ES-I3 (cell line): ENCODE results near the gene SFXN4.
"Not testable (repeated sequence)": the region's sequence is repeated elsewhere in the genome, so short reads cannot be mapped to it uniquely, and the experiment has no call there.

ENCODE experiments used
- H3K36me3 ChIP-seq: 2 replicates; pipeline ENCODE4 v1.6.1; 2013; ENCODE audit warnings: mild to moderate bottlenecking, low read length, control low read depth, moderate library complexity; ENCODE audit not compliant: insufficient read depth
- H3K4me1 ChIP-seq: 2 replicates; pipeline ENCODE4 v1.6.1; 2013; ENCODE audit warnings: mild to moderate bottlenecking, control low read depth, low read length; ENCODE audit not compliant: insufficient read depth
- H3K9ac ChIP-seq: 2 replicates; pipeline ENCODE4 v1.6.1; 2013; ENCODE audit warnings: low read depth, mild to moderate bottlenecking, low read length, moderate library complexity
- H3K9me3 ChIP-seq: 2 replicates; pipeline ENCODE4 v1.6.1; 2013; ENCODE audit warnings: mild to moderate bottlenecking, low read length, moderate library complexity; ENCODE audit not compliant: control insufficient read depth, insufficient read depth

Gene SFXN4

DNA sequence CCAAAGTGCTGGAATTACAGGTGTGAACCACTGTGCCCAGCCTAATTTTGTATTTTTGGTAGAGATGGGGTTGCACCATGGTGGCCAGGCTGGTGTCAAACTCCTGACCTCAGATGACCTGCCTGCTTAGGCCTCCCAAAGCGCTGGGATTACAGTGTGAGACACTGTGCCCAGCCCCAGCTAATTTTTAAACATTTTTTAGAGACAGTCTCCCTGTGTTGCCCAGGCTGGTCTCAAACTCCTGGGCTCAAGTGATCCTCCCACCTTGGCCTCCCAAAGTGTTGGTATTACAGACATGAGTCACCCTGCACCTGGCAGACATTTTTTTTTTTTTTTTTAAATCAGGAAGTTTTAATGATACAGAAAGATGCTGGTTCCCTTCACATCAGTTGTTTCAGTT, 46.1 kb downstream of the SFXN4 start:
- Histone ChIP-seq H3K9me3 (no peaks in the 10 kb centered on the region), H3K4me1 (no peaks in the 10 kb centered on the region), H3K36me3 (peaks cover 14% of the 10 kb centered on the region), H3K9ac (no peak overlapping the region)

DNA sequence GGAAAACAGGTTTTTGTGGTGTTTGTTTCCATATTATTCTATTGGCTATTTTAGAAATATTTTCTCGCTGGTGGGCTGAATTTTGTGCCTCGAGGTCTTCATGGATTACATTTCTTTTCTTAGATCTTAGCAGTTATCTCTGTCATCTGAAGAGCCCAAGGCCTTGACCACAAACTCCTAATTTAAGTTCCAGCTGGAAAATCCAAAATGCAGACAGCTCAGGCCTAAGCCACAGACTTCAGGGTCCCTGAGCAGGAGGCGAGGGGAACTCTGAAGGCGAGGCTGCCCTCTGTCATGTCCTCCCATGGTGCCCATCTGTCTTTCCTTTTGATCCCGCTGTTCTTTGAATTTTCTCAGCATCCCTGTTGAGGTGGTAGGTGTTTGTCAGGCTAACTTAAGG, 47.3 kb downstream of the SFXN4 start:
- no peaks in the 10 kb centered on the region for H3K4me1 ChIP-seq
- H3K36me3 ChIP-seq: peaks cover 14% of the 10 kb centered on the region

GRCh38 chr10:119116326-119116951, 49.1 kb downstream of the SFXN4 start:
- no peaks in the 10 kb centered on the region for H3K4me1 ChIP-seq
- no peaks in the 10 kb centered on the region for H3K9me3 ChIP-seq
- no peak overlapping the region for H3K9ac ChIP-seq
- H3K36me3 ChIP-seq: peaks cover 11% of the 10 kb centered on the region

More for the DNA sequence above, 47.3 kb downstream of the SFXN4 start:
- Histone ChIP-seq H3K9me3 (no peaks in the 10 kb centered on the region), H3K9ac (no peak overlapping the region)

GRCh38 chr10:119115926-119116325, 49.6 kb downstream of the SFXN4 start:
- Histone ChIP-seq H3K9ac (no peak overlapping the region), H3K9me3 (no peaks in the 10 kb centered on the region), H3K4me1 (no peaks in the 10 kb centered on the region), H3K36me3 (peaks cover 10% of the 10 kb centered on the region)

GRCh38 chr10:119113751-119114732, 51.5 kb downstream of the SFXN4 start:
- H3K36me3 ChIP-seq: peaks cover 3% of the 10 kb centered on the region; the same call in 1 of the 2 replicates
- H3K9ac ChIP-seq: no peak overlapping the region
- no peaks in the 10 kb centered on the region for H3K9me3 ChIP-seq
- no peaks in the 10 kb centered on the region for H3K4me1 ChIP-seq

- no peaks in the 10 kb centered on the region for H3K9me3 ChIP-seq
- H3K4me1 ChIP-seq: no peaks in the 10 kb centered on the region
- H3K36me3 ChIP-seq: peaks cover 3% of the 10 kb centered on the region
- H3K9ac ChIP-seq: no peak overlapping the region
Measured at GRCh38 chr10:119112056-119112455, 53.5 kb downstream of the SFXN4 start.

- not testable (repeated sequence) for H3K36me3 ChIP-seq, H3K9me3 ChIP-seq, H3K9ac ChIP-seq, H3K4me1 ChIP-seq
Measured at GRCh38 chr10:119107771-119108170, 57.7 kb downstream of the SFXN4 start.

- not testable (repeated sequence) for H3K36me3 ChIP-seq, H3K4me1 ChIP-seq, H3K9me3 ChIP-seq, H3K9ac ChIP-seq
Measured at GRCh38 chr10:119107106-119107505, 58.4 kb downstream of the SFXN4 start.

- not testable (repeated sequence) for H3K36me3 ChIP-seq, H3K9ac ChIP-seq, H3K4me1 ChIP-seq, H3K9me3 ChIP-seq
Measured at GRCh38 chr10:119105899-119106298, 59.6 kb downstream of the SFXN4 start.

- Histone ChIP-seq H3K9me3 (no peaks in the 10 kb centered on the region), H3K9ac (peak overlapping the region; percentile 94; the same call in 1 of the 2 replicates), H3K36me3 (no peaks in the 10 kb centered on the region; the same call in none of the 2 replicates), H3K4me1 (no peaks in the 10 kb centered on the region)
Measured at GRCh38 chr10:119105155-119105554, 60.4 kb downstream of the SFXN4 start.

DNA sequence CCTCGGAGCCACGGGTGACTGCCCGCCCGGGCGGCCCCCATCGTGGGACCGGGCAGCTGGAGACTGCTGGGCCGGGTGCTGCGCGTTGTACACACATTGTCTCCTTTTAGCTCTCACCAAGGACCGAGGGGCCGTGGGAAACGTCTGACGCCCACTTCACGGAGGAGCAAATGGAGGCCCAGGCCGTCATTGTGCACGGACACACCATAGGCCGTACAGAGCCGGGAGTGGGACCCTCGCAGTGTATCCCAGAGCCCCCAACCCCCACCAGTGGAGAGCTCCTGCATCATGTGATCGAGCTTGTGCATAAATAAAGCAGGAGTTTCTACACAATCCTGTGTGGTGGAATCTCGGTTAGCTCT, 60.9 kb downstream of the SFXN4 start:
- no peaks in the 10 kb centered on the region; the same call in none of the 2 replicates for H3K36me3 ChIP-seq
- no peaks in the 10 kb centered on the region for H3K9me3 ChIP-seq
- H3K4me1 ChIP-seq: no peaks in the 10 kb centered on the region
- H3K9ac ChIP-seq: peak overlapping the region; percentile 94

- H3K9ac ChIP-seq: peak within 1 kb of the TSS; percentile 94
- no peaks in the 10 kb centered on the region; the same call in none of the 2 replicates for H3K36me3 ChIP-seq
- H3K9me3 ChIP-seq: no peaks in the 10 kb centered on the region
- no peaks in the 10 kb centered on the region for H3K4me1 ChIP-seq
Measured at GRCh38 chr10:119103903-119104653, 61.4 kb downstream of the SFXN4 start, which contains the start of gene DENND10. DENND10 (plus strand) TSS chr10:119104113; CDS start chr10:119104143, 30 bp downstream.

GRCh38 chr10:119103241-119103902, 62.1 kb downstream of the SFXN4 start:
- no peaks in the 10 kb centered on the region; the same call in none of the 2 replicates for H3K36me3 ChIP-seq

More at GRCh38 chr10:119103241-119103902, 62.1 kb downstream of the SFXN4 start:
- no peaks in the 10 kb centered on the region for H3K9me3 ChIP-seq
- no peak overlapping the region; the same call in 1 of the 2 replicates for H3K9ac ChIP-seq
- H3K4me1 ChIP-seq: no peaks in the 10 kb centered on the region
